HFF-Myc (cell line): ENCODE results near the gene FGF11.
A peak's percentile ranks its signal among the peaks of the same experiment; 100 is the strongest.

Experiments used
- DNase-seq: peaks from one replicate; pipeline ENCODE4 v3.0.0-alpha.2; 2011; ENCODE audit warnings: low read depth; ENCODE audit errors: extremely low read depth
- H3K4me3 ChIP-seq: replicated peaks from 2 replicates; pipeline ENCODE4 v1.5.1; 2011; ENCODE audit warnings: low read depth, mild to moderate bottlenecking, control low read depth, low read length
- TF ChIP-seq, protein P1 (sequence below): IDR thresholded peaks from 2 replicates; pipeline ENCODE4 v1.5.1; 2012; ENCODE audit warnings: mild to moderate bottlenecking, low read depth, low read length, control low read depth; ENCODE audit errors: missing control alignments

FGF11 gene

DNA sequence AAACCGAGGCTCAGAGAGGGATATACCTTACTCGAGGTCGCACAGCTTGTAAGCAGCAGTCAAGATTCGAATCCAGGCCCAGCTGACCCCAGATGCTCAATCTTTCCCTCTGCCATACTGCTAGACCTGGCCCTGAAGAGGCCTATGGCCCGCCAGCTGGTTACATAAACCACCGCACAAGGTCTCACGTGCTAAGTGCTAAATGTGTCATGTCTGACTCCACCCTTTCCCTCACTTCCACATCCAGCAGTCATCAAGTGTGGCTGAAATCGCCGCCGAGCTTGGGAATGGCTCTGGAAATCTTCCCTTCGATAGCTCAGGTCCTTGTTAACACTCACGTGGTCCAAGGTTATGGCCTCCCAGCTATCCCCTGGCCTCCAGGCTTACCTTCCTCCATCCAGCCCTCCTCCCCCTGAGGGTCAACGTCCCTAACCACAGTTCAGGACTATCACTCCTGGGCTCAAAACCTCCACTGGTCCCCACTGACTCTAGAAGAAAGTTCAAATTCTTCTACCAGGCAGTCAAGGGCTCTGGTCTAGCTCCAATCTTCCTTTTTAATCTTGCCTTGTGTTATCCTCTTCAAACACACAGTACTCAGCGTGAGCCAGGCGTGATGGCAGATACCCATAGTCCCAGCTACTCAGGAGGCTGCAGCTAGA is 36.6 kb downstream of the FGF11 start:
- no peak for DNase-seq
- TF ChIP-seq, protein P1, sequence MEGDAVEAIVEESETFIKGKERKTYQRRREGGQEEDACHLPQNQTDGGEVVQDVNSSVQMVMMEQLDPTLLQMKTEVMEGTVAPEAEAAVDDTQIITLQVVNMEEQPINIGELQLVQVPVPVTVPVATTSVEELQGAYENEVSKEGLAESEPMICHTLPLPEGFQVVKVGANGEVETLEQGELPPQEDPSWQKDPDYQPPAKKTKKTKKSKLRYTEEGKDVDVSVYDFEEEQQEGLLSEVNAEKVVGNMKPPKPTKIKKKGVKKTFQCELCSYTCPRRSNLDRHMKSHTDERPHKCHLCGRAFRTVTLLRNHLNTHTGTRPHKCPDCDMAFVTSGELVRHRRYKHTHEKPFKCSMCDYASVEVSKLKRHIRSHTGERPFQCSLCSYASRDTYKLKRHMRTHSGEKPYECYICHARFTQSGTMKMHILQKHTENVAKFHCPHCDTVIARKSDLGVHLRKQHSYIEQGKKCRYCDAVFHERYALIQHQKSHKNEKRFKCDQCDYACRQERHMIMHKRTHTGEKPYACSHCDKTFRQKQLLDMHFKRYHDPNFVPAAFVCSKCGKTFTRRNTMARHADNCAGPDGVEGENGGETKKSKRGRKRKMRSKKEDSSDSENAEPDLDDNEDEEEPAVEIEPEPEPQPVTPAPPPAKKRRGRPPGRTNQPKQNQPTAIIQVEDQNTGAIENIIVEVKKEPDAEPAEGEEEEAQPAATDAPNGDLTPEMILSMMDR: no peak
- no peak overlapping the region for H3K4me3 ChIP-seq

GRCh38 chr17:7476494-7476893 is 37.2 kb downstream of the FGF11 start:
- H3K4me3 ChIP-seq: no peak overlapping the region
- DNase-seq: no peak
- TF ChIP-seq, protein P1: no peak

- DNase-seq: no peak
- TF ChIP-seq, protein P1: no peak
- H3K4me3 ChIP-seq: peak overlapping the region; percentile 72
These were observed 37.6 kb downstream of the FGF11 start for GRCh38 chr17:7476951-7477350.

- no peak for DNase-seq
- TF ChIP-seq, protein P1: no peak
- peak overlapping the region; percentile 72 for H3K4me3 ChIP-seq
These were observed 38.3 kb downstream of the FGF11 start for GRCh38 chr17:7477392-7478275.

DNA sequence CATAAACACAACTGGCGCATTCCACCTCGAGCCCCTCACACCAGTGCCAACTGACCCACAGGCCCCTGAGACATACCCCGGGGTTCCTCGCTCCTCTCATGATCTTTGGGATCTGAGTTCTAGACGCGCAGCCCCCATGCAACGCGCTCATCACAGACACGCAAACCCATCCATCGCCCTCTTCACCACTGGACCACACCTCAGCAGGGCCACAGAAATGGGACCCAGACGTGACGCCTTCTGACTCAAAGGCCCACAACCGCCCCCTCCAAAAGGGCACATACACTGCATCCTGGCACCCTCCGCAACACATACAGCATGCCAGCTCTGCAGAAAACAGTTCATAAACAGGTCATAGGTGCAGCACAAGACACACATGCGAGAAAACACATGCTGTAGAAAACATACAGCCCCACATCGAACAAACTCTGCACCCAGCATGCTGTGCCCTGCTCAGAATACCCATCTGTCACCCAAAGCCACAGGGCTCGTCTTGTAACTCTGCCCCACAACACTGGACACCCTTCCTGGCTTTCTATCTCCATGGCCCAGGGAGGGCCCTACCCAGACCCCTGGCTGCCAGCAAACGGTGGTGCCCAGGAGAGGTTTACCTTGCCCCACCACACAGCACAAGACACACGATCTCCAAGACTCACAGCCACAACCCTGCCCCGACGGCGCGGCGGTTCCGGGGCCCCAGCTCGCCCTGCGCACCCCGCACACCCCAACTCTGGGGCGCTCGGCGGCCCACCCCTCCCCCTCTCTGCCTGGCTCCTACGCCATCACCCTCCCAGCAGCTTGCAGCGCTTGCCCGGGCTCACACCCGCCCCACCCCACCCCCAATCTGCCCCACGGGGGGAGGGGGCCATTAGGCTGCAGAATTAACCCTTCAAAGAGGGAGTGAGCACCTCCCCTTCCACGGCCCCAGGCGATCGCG is 39.2 kb downstream of the FGF11 start:
- no peak for DNase-seq
- TF ChIP-seq, protein P1: no peak
- peak overlapping the region; percentile 72 for H3K4me3 ChIP-seq
